NCI-H1694 treated with DMSO at 0.1 percent for 48 hours (cell line): ENCODE data around the gene ATP2B3.

ENCODE experiments used
- DNase-seq: peaks from one replicate; lab custom pipeline; 2025; lab: John Stamatoyannopoulos, UW

The ATP2B3 gene

DNA sequence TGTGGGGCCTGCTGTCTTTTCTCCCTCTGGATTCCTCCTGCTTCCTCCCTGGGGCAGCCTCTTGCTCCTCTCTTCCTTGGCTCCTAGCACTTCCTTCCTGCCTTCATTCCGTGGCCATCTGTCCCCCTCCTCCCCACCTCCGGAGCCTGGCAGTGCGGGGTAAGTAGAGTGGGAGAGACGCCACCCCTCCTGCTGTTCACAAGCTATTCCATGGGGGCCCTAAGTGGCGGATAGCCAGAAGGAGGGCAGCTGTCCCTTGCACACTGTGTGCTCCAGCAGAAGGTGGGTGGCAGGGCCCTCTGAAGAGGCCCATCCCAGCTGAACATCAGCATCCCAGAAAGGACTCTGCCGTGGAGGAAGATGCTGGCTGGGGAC, 54.1 kb downstream of the ATP2B3 start:
- DNase-seq: peak; percentile 49

DNA sequence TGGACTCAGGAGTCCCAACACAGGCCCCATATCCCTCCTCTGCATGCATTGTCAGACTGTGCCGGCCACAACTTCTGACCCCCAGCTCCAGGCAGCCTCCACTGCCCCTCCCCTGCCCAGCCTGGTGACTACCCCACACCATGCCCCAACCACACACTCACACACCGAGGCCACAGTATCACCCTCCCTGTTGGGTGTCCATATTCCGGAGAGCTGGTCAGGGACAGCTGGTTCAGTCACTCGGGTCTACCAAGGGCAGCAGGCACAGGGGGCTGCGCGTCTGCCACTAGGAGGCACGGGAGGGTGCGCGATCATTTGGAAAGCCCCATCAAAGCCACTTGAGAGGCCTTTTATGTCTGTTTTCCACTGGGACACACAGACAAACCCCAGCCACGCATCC, 55.2 kb downstream of the ATP2B3 start:
- no peak for DNase-seq

DNA sequence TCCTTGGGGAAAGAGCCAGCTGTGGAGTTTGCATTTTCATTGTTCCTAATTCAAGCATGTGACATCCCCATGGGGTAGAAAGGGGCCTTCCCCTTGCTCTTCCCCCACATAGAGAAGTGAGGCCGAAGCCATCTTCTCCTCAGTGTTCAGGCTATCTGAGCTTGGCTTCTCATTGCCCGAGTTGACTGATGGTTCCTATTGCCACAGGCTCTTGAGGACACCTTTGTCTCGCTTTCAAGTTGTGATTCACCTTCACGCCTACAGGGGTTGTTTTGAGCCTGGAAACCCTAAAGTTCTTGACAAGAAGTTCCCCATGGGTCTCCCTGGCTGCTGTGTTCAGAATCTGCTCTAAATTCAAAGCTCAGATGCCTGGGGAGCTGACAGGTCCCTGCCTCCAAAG, 56.5 kb downstream of the ATP2B3 start:
- no peak for DNase-seq

DNA sequence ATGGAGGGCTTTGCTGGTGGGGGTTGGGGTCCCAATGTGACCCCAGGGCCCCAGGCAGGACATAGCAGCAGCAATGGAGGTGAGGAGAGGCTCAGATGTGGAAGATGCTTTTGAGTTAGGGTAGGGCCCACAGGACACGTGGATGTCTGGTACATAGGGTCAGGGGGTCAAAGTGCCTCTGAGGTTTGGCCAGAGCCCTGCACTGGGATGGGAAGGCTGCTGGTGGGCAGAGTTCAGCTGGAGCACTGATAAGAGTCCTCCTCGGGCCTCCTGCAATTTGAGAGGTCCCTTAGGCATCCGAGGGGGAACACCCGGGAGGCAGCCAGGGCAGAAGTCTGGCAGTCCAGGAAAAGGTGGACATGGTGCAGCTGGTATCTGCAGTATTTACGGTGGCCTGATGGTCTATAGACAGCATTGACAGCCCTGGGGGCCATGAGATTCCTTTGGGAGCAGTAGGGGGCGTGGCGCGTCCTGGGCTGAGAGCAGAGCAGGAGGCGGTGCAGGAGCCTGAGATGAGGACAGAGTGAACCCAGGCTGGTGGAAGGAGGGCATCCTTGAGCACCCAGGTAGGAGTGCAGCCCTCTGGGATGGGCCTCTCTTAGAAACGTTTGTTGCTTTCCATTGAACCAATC, 58.9 kb downstream of the ATP2B3 start:
- no peak for DNase-seq

DNA sequence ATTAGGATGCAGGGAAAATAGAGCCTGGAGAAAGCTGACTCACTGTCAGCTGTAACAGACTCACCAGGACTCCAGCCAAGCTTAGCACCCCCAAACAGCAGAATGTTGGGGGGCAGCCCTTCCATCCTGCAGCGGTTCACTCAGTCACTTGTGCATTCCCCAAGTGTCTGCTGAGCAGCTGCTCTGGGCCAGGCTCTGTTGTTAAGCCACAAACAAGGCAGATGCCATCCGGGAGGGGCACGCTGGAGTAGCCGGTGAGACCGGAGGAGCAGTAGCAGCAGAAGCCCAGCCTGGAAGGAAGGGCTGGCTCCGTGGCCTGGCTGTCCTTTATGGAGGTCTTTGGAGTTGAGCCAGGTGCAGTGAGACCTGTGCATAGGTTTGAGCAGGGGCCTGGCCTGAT, 59.5 kb downstream of the ATP2B3 start:
- no peak for DNase-seq

DNA sequence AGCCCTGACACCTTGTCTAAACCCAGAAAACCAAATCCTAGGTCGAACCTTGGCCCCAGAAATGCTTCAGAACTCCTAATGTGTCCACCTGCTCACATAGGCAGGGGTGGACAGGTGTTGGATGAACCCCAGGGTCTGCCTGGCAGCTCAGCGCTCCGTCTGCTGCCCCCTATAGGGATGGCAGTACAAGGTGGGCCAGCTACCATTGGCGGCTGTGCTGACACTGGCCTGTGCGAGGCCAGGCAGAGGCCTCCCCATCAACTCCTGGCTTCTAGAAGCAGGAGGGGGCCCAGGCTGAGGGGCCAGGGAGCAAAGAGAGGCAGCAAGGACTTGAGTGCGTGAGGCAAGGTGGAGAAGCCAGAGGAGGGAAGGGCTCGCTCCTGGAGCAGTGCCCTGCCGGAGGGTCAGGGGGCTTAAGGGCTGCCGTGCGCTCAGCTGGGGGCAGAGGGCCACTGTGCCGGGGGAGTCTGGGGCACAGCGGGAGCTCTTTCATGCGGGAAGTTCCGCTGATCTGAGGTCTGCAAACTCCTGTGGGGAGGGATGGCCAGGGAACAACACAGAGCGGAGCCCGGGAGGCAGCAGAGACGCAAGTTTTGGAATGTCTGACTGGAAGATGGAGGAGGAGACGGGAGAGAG, 60.9 kb downstream of the ATP2B3 start:
- DNase-seq: no peak

DNA sequence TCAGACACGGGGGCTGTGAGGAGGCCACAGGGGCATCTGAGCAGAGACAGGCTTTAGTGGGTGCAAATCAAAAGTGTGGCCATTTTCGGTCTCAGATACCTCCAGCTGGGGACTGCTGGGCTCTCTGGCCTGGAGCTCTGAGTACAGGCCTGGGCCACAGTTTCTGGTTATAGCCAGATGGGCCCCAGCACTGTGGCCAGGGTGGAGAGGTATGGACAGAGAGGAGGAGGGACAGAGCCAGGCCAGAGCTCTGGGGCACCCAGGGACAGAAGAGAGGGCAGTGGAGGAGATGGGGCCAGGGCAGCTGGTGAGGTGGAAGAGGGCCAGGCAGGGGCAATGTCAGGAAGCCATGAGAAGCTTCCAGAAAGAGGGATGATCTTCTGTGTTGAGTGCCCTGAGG, 61.4 kb downstream of the ATP2B3 start:
- DNase-seq: no peak

DNA sequence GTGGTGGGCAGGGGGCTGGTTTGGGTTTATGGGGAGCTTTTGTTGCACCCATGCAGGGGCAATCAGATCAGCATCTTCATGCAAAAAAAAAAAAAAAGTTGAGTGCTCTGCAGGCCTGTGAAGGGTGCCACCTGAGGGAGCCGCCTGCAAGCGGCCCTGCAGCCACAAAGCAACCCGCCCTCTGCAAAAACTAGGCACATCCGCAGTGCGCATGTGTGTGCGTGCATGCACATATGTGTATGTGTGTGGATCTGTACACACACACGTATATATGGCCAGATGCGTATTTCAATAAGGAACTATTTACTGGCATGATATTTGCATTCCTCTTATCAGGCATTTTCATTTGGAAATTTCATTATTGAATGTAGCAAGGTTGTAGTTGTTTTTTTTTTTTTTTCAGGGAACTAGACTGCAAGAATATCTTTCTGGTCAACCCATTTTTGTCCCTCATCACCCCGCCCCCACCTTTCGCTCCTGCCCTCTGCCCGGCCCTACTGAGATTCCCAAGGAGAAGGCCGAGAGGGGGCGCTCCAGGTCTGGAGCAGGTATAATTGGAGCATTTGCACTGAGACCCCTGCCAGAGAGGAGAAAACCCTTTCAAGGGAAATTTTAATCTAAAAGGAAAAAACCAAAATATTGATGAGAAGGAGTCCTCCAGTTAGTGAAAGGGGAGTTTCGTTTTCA, 63.4 kb downstream of the ATP2B3 start:
- peak; percentile 12 for DNase-seq

DNA sequence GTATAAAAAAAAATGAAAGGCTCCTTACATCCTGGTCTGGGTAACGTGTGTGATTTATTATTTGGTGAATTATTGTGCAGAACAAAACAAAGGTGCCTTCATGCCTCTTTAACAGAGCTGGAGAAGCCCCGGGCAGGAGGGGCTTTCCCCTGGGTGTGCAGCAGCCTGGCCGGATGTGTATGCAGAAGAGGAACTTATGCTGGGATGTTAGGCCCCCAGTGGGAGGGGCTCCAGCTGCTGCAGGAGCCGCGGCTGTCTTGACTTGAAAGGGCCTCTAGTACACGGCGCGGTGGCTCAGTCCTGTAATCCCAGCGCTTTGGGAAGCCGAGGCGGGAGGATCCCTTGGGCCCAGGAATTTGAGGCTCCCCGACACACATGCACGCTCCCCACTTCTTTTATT, 65.5 kb downstream of the ATP2B3 start:
- no peak for DNase-seq

DNA sequence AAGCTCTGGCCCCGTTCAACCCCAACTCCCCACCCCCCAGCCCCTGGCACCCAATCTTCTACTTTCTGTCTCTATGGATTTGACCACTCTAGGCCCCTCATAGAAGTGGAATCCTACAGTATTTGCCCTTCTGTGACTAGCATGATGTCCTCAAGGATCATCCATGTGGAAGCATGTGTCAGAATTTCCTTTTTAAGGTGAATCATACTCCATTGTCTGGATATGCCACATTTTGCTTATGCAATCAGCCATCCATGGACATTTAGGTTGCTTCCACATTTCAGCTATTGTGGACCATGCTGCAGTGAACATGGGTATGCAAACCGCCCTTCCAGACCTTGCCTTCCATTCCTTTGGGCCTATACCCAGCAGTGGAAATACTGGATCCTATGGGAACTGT, 66.0 kb downstream of the ATP2B3 start:
- DNase-seq: no peak

DNA sequence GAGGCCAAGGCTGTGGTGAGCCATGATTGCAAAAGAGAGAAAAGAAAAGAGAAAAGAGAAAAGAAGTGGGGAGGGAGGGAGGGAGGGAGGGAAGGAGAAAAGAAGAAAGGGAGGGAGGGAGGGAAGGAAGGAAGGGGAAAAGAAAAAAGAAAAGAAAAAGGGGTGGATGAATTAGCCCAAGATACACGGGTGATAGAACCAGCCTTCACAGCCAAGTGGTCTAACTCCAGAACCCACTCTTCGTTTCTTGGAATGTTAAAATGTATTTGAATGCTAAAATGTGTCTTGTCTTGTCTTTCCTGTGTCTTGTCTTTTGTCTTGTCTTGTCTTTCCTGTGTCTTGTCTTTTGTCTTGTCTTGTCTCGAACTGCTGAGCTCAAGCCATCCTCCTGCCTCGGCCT, 68.4 kb downstream of the ATP2B3 start:
- DNase-seq: no peak

DNA sequence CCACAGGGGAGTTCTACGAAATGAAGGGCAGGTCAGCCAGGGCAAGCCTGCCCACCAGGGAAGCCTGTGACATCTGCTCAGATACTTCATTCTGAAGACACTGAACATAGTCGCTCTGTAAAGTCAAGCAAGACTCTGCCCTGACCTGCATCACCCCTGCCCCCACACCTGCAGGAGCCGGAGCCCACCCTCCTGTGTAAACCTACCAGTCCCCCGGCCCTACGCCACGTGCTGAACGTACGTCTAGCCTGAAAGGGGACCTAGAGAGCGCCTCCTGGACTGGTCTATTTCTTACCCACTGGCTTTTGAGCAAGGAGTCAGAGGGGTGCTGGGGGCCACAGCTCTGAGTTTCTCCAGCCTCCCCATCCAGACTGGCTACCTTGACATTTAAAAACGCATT, 69.9 kb downstream of the ATP2B3 start:
- no peak for DNase-seq

DNA sequence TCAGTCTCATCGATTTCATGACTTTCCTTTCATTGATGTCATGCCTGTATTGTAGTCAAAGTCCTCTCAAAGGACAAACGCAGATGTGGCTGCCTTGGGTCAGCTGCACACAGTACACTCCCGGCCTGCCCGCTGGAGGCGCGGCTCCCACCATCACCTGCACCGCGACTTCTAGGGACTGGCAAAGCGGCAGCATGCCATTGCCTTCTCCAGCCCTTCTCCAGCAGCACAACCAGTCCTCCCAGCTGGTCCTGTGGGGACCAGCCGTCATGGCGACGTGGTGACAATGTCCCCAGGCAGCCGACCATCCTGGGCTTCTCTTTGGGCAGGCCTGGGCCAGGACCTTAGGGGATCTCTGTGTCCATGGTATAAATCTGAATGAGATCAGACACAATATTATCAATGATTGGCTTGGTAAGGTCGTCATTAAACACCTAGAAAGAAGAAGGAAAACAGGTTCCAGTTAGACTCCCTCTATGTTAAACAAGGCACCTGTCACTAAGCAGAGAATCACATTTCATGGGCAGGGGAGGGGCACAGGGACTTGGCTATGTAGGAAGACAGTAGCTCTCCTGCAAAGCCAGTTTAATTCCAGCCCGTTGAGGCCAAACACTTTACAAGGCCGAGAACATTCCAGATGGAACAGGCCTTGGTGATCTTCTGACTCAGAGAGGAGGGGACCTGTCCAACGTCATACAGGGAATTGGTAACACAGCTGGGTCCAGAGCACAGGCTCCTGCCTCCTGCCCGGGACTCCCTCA, 70.8 kb downstream of the ATP2B3 start:
- DNase-seq: no peak

DNA sequence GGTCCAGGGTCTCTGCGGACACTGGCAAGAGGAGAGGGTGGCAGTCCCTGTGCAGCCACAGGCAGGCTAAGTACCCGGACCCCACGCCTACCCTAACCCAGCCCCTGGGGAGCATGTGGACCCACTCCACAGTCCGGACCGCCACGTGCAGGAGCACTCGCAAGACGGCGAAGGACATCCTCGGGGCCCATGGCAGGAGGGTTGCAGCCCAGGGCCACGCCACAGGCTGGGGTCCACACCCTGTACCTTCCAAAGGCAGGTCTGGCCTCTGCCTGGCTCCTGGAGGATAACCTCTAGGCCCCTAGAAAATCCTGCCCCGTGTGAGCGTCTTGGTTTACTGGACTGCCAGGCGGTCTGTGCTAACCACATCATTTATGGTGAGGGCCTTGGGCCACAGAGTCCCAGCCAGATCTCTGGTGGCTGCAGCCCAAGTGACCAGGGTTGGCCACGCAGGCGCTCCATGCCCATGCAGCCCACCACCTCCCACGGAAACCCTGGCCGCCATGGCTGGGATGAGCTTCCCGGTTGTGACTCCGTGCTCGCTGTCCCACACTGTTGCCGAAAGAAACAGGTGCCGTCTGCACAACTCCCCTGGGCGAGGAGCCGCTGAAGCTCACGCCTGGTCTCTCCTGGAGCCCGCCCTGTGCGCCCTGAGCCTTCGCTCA, 71.5 kb downstream of the ATP2B3 start:
- no peak for DNase-seq

DNA sequence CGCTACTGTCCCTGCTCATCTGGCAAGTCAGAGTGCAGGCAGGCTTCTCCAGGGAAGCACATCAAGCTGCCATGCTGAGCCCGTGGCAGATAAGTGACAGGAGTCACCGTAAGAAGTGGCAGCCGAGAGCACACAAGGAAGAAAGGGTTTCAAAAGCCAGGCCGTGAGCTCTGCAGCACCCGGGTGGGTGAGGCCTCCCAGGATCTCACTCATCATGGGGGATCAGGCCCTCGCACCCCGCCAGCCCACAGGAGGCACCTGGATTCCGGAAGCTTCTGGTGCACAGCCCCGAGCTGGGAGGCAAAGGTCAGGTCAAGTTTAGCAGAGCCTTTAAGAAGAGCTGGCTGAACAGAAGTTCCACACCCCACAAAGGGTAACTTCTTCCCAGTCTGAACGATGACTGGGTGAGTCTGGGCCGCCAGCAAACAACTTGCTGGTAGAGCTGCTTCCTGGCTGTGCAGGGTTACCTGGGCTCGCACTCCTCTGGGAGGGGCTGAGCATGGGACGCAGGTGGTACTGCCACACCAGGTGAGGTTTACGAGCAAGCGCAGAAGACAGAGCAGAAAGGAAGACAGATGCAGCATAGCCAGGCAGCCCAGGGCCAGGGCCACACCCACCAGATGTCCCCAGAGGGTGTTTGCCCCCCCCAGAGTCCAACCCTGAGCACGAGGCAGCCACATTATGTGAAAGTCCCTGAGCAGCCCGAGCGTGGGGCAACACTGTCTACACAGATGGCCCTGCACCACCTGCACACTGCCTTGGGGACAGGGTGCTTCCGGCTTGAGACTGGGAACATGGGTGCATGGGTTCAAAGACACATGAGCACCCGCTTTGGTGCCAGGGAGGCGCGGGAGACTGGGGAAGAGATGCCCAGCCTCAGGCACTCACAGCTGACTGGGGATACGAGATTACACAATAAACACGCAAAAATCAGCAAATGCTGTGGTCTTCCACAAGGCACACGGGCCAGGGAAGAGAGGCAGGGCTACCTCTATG, 73.8 kb downstream of the ATP2B3 start:
- DNase-seq: peak; percentile 39

DNA sequence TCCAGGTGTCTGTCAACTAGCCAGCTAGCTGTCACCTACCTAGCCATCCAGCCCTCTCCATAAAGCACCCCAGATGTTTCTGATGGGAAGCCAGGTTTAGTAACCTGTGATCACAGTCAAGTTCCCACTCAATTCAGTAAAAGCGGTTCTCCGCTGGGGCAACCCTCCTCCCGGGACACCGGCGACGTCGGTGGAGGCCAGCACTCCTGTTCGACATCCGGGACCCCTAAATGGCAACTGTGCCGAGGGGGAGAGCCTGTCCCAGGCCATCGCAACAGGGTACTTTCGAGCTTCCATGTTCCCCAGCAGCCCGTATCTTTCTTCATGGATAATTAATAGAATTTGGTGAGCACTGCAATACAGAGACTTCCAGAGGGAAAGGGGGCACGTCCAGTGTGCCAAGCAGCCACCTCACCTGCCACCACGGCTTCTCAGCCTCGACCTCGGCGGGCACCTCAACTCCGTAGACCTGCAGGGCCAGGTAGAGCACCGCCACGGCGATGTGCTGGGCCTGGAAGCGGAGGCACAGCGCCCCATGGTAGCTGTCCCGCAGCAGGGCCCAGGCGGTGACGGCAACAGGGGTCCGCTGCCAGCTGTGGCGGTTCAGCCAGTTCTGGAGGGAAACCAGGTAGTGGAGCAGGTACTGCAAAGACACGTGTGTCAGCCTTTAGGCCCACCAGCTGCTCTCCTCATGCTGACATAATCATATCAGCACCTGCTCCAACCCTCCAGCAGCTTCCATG, 74.8 kb downstream of the ATP2B3 start:
- peak; percentile 7 for DNase-seq

DNA sequence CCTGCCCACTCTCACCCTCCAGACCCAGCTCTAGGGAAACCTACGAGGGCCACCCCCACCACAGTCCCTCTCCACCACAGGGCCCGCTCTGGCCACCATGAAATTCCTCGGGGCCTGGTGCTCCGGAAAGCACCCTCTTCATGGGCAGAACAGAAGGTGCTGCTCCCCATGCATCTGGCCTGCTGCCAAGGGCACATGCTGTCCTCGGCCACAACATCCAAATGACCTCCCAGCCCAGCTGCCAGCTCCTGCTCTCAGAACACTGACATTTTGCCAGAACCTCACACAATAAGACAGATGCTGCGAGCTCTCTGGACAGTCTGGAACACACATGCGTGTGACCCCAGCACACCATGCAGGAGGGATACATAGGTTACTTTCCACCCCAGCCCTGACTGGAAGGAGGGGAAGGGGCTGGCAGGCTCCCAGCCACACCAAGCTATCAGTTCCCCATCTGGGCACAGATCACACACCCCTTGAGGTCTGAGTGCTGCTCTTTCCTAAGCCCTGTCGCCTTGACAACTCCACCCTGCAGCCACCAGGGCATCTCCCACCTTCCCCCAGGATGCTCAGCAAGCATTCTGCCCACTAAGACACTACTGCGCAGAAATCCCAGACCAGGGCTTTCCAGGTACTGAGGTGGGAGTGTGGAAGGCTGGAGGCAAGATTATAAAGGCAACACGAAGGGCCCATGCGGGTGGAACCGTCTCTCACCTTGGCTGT, 75.7 kb downstream of the ATP2B3 start:
- no peak for DNase-seq

DNA sequence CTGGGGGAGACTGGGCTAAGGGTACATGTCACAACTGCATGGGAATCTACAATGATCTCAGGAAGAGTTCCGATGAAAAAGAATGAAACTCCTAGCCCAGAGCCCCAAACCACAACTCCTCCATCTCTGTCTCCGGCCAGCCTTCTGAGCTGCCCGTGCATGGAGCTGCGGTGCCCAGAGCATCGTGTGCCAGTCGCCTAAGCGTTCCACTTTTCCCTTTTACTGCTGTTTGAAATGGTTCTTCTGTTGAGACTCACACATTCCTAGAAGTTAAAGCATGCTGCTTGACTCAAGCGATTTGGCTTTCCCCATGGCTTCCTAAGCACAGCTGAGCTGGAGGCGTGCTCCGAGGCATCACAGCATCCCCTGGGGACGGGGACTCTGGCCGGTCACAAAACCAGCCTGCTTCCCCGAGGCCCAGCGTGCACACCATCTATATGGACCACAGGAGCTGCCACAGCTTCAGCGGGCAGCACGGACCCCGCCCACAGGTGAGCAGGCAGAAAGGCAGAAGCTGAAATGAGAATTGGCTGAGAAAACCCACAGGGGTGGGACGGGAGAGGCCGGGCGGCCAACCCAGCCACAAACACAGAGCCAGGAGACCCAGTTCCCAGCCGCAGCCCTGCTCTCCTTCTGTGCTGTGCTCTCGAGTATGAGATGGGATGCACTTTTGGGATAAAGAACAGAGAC, 76.5 kb downstream of the ATP2B3 start:
- DNase-seq: no peak

DNA sequence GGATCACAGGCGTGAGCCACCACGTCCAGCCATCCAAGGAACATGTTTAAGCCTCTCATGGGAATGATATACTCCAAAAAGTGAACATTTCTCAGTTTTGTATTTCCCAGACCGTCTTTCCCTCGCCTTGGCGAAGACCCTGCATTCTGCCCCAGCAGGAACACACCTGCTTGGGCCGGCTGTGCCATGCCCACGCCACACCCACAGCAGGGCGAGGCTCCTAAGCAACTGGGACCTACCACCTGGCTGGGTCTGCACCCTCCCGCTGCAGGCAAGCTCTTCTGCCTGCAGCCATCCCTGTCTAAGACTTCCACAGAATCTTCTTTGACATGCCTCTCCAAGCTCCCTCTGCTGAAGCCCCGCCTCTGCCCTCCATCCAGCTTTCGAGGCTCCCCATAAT, 77.9 kb downstream of the ATP2B3 start:
- DNase-seq: no peak
